Naive thymus-derived CD4-positive, alpha-beta T cell (primary cell): Measurements from ENCODE around the gene ABRAXAS1. TPM values are rescaled to one million over a fixed set of nuclear protein-coding genes. Genes with fewer than 3 reads are reported as not detected.
"Not testable (repeated sequence)": the region's sequence is repeated elsewhere in the genome, so short reads cannot be mapped to it uniquely, and the experiment has no call there.

Experiments used
- ATAC-seq: fragments of 150-1000 bp; cut with Tn5 transposase; 2 replicates; pipeline ENCODE4 v1.10.0; 2021; ENCODE audit warnings: mild to moderate bottlenecking, moderate library complexity
- CTCF ChIA-PET: fragments of 350-600 bp; sonication (Branson Sonifier 250); formaldehyde crosslinking; loops from one replicate; lab custom pipeline; 2021; ENCODE audit warnings: antibody characterized with exemption; lab: Charles Lee
- POLR2A ChIA-PET: fragments of 350-600 bp; sonication (Branson Sonifier 250); formaldehyde crosslinking; loops from one replicate; lab custom pipeline; 2021; ENCODE audit warnings: antibody characterized with exemption, inconsistent platforms; lab: Charles Lee
- DNase-seq, 9 donors: peaks; one replicate each; pipeline versions ENCODE4 v3.0.0 to v3.0.0-alpha.2; 2020 to 2022; ENCODE audit warnings: mixed read lengths in 1 of 9
- H3K27ac ChIP-seq: one replicate; pipeline ENCODE4 v1.7.0; 2013; ENCODE audit warnings: mild to moderate bottlenecking, low read depth, low read length, moderate library complexity
- H3K27me3 ChIP-seq, 2 donors: one replicate each; pipeline ENCODE4 v1.7.0; 2013; ENCODE audit warnings: low read length in 2 of 2, mild to moderate bottlenecking in 2 of 2, moderate library complexity in 2 of 2; ENCODE audit not compliant: control insufficient read depth in 2 of 2, insufficient read depth in 2 of 2
- H3K36me3 ChIP-seq, 3 experiments: 1 replicate in 2 of 3; 2 replicates in 1 of 3; pipeline ENCODE4 v1.7.0; 2013; ENCODE audit warnings: low read length in 3 of 3, mild to moderate bottlenecking in 3 of 3, moderate library complexity in 1 of 3; ENCODE audit not compliant: insufficient read depth in 3 of 3, control insufficient read depth in 2 of 3
- H3K4me1 ChIP-seq, 2 donors: one replicate each; pipeline ENCODE4 v1.7.0; 2013; ENCODE audit warnings: low read length in 2 of 2, mild to moderate bottlenecking in 2 of 2, moderate library complexity in 1 of 2; ENCODE audit not compliant: control insufficient read depth in 2 of 2, insufficient read depth in 2 of 2
- H3K4me3 ChIP-seq: 2 replicates; pipeline ENCODE4 v1.7.0; 2013; ENCODE audit warnings: mild to moderate bottlenecking, low read length
- H3K9me3 ChIP-seq, 3 experiments: 1 replicate in 2 of 3; 2 replicates in 1 of 3; pipeline ENCODE4 v1.7.0; 2013; ENCODE audit warnings: low read length in 3 of 3; ENCODE audit not compliant: control insufficient read depth in 2 of 3
- H3K27ac Mint-ChIP-seq, 9 donors: one replicate each; pipeline ENCODE4 v1.8.0; 2020 to 2022; ENCODE audit warnings: mixed read lengths in 9 of 9, mild to moderate bottlenecking in 8 of 9, moderate library complexity in 5 of 9, inconsistent platforms in 2 of 9
- H3K27me3 Mint-ChIP-seq, 5 donors: one replicate each; pipeline ENCODE4 v1.8.0; 2021 to 2022; ENCODE audit warnings: mixed read lengths in 5 of 5, mild to moderate bottlenecking in 1 of 5
- H3K36me3 Mint-ChIP-seq, 5 donors: one replicate each; pipeline ENCODE4 v1.8.0; 2020 to 2022; ENCODE audit warnings: mixed read lengths in 5 of 5, mild to moderate bottlenecking in 3 of 5, inconsistent platforms in 1 of 5
- H3K4me1 Mint-ChIP-seq, 7 donors: one replicate each; pipeline ENCODE4 v1.8.0; 2020 to 2022; ENCODE audit warnings: mixed read lengths in 7 of 7, mild to moderate bottlenecking in 3 of 7, inconsistent platforms in 1 of 7
- H3K4me3 Mint-ChIP-seq, 10 donors: one replicate each; pipeline ENCODE4 v1.8.0; 2020 to 2022; ENCODE audit warnings: mild to moderate bottlenecking in 10 of 10, mixed read lengths in 10 of 10, moderate library complexity in 6 of 10, inconsistent platforms in 2 of 10
- H3K9me3 Mint-ChIP-seq, 11 donors: one replicate each; pipeline ENCODE4 v1.8.0; 2020 to 2022; ENCODE audit warnings: mixed read lengths in 11 of 11, mild to moderate bottlenecking in 4 of 11, inconsistent platforms in 1 of 11, moderate library complexity in 1 of 11
- intact Hi-C, 2 donors: fragments of 100-400 bp; cut with micrococcal nuclease; formaldehyde crosslinking; loops; one replicate each; pipeline ENCODE4 v1.15.1; 2023
- polyA plus RNA-seq, 2 donors: library from polyadenylated mRNA; unstranded; fragments of 300-500 nt; fragmentation: Illumina TruSeq; gene quantifications; one replicate each; pipeline ENCODE4 v1.2.3, GENCODE V29; 2021
- total RNA-seq, 6 experiments: library from RNA in 5 of 6; stranded (reverse) in 5 of 6; gene quantifications; 1 replicate in 5 of 6; 2 replicates in 1 of 6; pipeline ENCODE4 v1.2.3 and lab custom pipeline; 2021 to 2026

Gene ABRAXAS1
- total and polyA plus RNA-seq, 7 experiments from 2014 or later = 13.9 to 47.6 (median 19.4) TPM

- H3K27me3 ChIP-seq, H3K27me3 Mint-ChIP-seq, H3K36me3 ChIP-seq, ATAC-seq, H3K4me1 Mint-ChIP-seq, H3K4me1 ChIP-seq, H3K4me3 Mint-ChIP-seq, DNase-seq, H3K4me3 ChIP-seq, H3K9me3 Mint-ChIP-seq, H3K9me3 ChIP-seq, H3K36me3 Mint-ChIP-seq, H3K27ac ChIP-seq: not testable (repeated sequence)
- H3K27ac Mint-ChIP-seq = peak overlapping the region in 1 of 9 donors; percentile 3
- ChIA-PET CTCF (interaction anchor here (0.6 kb wide), 1 partner anchor 124 kb away, joined by 3 read pairs; no protein-coding TSS in a partner anchor), POLR2A (interaction anchor here (1.9 kb wide), 1 partner anchor 11 kb away, joined by 5 read pairs; the partner anchor contains the start of gene ABRAXAS1)
- intact Hi-C loops = loop anchor here in 1 of 2 donors (10.0 kb wide), 1 partner anchor 1478 kb away; no protein-coding TSS in a partner anchor
Measured at GRCh38 chr4:83496085-83496917, 11.4 kb upstream of the ABRAXAS1 start.

DNA sequence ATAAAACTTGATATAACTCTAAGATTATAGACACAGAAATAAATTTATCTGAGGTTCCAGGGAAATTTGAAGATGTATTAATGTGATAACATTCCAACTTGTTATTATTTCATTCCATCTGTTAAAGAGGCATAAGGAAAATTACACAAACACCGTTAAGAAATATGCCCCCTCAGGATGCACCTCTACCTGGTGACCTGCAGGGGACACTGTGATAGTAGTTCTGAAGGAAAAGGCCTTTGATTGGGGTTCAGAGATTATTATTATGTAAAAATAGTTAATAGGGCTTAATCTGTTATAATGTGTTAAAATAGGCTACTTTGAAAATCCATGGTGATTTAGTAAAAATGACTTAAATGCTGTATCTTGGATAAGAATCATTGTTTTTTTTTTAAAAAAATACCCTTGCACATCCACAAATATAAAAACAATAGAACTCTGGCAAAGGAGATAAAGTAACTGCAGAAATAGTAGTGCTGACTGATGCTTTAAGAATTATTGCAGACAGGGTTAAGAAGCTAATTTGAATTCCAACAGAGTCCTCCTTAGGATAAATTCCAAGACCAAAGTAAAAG lies 6.1 kb upstream of the ABRAXAS1 start:
- H3K9me3 Mint-ChIP-seq = no peaks in the 10 kb centered on the region
- intact Hi-C loops = loop anchor here (1.0 to 10.0 kb wide), 2 partner anchors 149 to 1484 kb away; no protein-coding TSS in a partner anchor
- ChIA-PET CTCF (interaction anchor here (0.7 to 1.7 kb wide), 4 partner anchors 105 to 1481 kb away, joined by 3 to 15 read pairs (median 6); no protein-coding TSS in a partner anchor), POLR2A (interaction anchor here (1.1 to 1.4 kb wide), 2 partner anchors 13 to 1060 kb away, joined by 3 to 4 read pairs; no protein-coding TSS in a partner anchor)
- no peak overlapping the region for H3K27ac Mint-ChIP-seq
- no peaks in the 10 kb centered on the region for H3K36me3 Mint-ChIP-seq
- no peaks in the 10 kb centered on the region for H3K36me3 ChIP-seq
- ATAC-seq (peak; percentile 81), DNase-seq (peak in 6 of 9 donors; percentile 17 to 45 (median 31))
- no peak overlapping the region for H3K4me3 ChIP-seq
- no peaks in the 10 kb centered on the region for H3K4me1 ChIP-seq
- no peaks in the 10 kb centered on the region for H3K27me3 ChIP-seq
- peaks cover 3 to 12% (median 10%) of the 10 kb centered on the region in 7 donors for H3K4me1 Mint-ChIP-seq
- H3K27me3 Mint-ChIP-seq = peaks cover 0 to 4% (median 0%) of the 10 kb centered on the region in 5 donors
- H3K9me3 ChIP-seq = no peaks in the 10 kb centered on the region
- H3K27ac ChIP-seq = no peak overlapping the region
- no peak overlapping the region for H3K4me3 Mint-ChIP-seq

- intact Hi-C loops = loop anchor here (5.0 to 10.0 kb wide), 5 partner anchors 92 to 1485 kb away; partner anchors contain the start of genes CDS1 (in 1 of the 2) and SEC31A (in 1 of the 2)
- H3K4me1 ChIP-seq = peaks cover 4% of the 10 kb centered on the region in 2 donors
- ChIA-PET CTCF (interaction anchor here (0.7 to 1.4 kb wide), 3 partner anchors 106 to 455 kb away, joined by 3 read pairs; partner anchors contain the start of gene COPS4), POLR2A (interaction anchor here (1.0 to 1.4 kb wide), 3 partner anchors 14 to 1058 kb away, joined by 3 to 4 read pairs (median 4); no protein-coding TSS in a partner anchor)
- Mint-ChIP-seq H3K36me3 (no peaks in the 10 kb centered on the region), H3K27ac (no peak overlapping the region), H3K4me3 (no peak overlapping the region), H3K27me3 (peaks cover 0 to 4% (median 0%) of the 10 kb centered on the region in 5 donors), H3K4me1 (peaks cover 8 to 17% (median 15%) of the 10 kb centered on the region in 7 donors), H3K9me3 (no peaks in the 10 kb centered on the region)
- no peaks in the 10 kb centered on the region for H3K9me3 ChIP-seq
- no peaks in the 10 kb centered on the region for H3K27me3 ChIP-seq
- no peak overlapping the region for H3K27ac ChIP-seq
- peaks cover 0 to under 1% (median 0%) of the 10 kb centered on the region in 3 experiments for H3K36me3 ChIP-seq
- DNase-seq (no peak), ATAC-seq (no peak)
- no peak overlapping the region for H3K4me3 ChIP-seq
Measured at GRCh38 chr4:83489711-83490326, 4.9 kb upstream of the ABRAXAS1 start.

DNA sequence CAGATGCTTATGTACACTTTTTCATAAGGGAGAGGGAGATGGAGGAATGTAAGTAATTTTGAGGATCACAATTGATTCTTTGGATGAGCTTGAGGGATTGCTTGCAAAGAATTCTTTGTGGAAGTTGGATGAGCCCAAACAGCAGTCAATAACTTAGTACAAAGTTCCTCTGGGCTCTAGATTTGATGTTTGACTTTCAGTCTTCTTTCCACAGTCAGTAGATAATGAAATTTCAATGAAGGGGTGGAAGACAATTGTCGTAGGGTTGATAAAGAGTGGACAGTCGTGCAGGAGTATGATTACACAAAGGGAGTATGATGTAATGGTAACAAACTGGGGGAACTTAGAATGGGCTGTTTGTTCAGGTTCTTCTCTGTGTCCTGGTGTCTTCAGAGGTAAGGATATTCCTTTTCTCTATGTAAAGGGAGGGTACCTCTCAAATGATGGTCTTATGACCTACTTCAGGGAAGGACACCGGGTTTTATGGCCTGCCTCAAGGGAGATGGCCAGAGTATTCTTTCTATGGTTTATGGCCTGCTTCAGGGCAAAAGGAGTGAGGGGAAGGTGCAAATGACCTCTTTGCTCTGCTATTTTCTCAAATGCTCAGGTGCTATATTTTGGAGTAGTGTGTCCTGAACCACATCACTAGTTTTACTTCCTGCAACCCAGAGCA lies 1.7 kb upstream of the ABRAXAS1 start:
- intact Hi-C loops = loop anchor here (5.0 to 10.0 kb wide), 4 partner anchors 96 to 1202 kb away; partner anchors contain the start of genes CDS1 (in 1 of the 2) and SEC31A (in 1 of the 2)
- Mint-ChIP-seq H3K4me1 (peaks cover 15 to 39% (median 32%) of the 10 kb centered on the region in 7 donors), H3K27me3 (peaks cover 0 to 4% (median 0%) of the 10 kb centered on the region in 5 donors), H3K36me3 (no peaks in the 10 kb centered on the region), H3K9me3 (peaks cover 0 to 2% (median 0%) of the 10 kb centered on the region in 11 donors), H3K27ac (peak overlapping the region in 7 of 9 donors; percentile 5 to 95 (median 83)), H3K4me3 (peak overlapping the region in 6 of 10 donors; percentile 12 to 55 (median 42))
- ATAC-seq = no peak
- CTCF ChIA-PET = interaction anchor here (1.1 kb wide), 1 partner anchor 23 kb away, joined by 3 read pairs; no protein-coding TSS in a partner anchor
- peak overlapping the region; percentile 86 for H3K27ac ChIP-seq
- H3K9me3 ChIP-seq = no peaks in the 10 kb centered on the region
- DNase-seq = no peak
- peaks cover 0 to 4% (median 0%) of the 10 kb centered on the region in 3 experiments for H3K36me3 ChIP-seq
- POLR2A ChIA-PET = interaction anchor here (0.8 to 3.4 kb wide), 6 partner anchors 11 to 32 kb away, joined by 4 to 21 read pairs (median 8); no protein-coding TSS in a partner anchor
- no peaks in the 10 kb centered on the region for H3K27me3 ChIP-seq
- no peak overlapping the region for H3K4me3 ChIP-seq
- H3K4me1 ChIP-seq = peaks cover 4 to 11% of the 10 kb centered on the region in 2 donors

DNA sequence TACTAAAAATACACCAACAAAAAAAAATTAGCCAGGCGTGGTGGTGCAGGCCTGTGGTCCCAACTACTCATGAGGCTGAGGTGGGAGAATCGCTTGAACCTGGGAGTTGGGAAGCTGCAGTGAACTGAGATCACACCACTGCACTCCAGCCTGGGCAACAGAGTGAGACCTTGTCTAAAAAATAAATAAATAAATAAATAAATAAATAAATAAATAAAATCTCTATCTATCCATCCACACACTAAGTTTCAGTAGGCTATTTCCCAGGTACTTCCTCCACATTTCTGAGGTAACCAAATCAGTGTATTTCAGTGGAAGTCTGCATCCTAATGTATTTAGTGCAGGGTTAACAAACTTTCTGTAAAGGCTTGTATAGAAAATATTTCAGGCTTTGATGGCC lies 10.9 kb downstream of the ABRAXAS1 start:
- peaks cover 0 to 19% (median 0%) of the 10 kb centered on the region in 3 experiments for H3K36me3 ChIP-seq
- CTCF ChIA-PET = no interaction called here
- ATAC-seq = no peak
- intact Hi-C loops = no loop called here
- H3K4me3 ChIP-seq = no peak overlapping the region
- POLR2A ChIA-PET = interaction anchor here (0.9 kb wide), 1 partner anchor 25 kb away, joined by 3 read pairs; no protein-coding TSS in a partner anchor
- no peaks in the 10 kb centered on the region for H3K9me3 ChIP-seq
- Mint-ChIP-seq H3K4me1 (peaks cover 0 to 20% (median 10%) of the 10 kb centered on the region in 7 donors), H3K4me3 (no peak overlapping the region), H3K9me3 (no peaks in the 10 kb centered on the region), H3K36me3 (peaks cover 0 to 19% (median 10%) of the 10 kb centered on the region in 5 donors), H3K27ac (peak overlapping the region in 2 of 9 donors; percentile 40 to 44), H3K27me3 (no peaks in the 10 kb centered on the region)
- H3K27me3 ChIP-seq = no peaks in the 10 kb centered on the region
- no peak overlapping the region for H3K27ac ChIP-seq
- H3K4me1 ChIP-seq = no peaks in the 10 kb centered on the region
- no peak for DNase-seq
